Loucy (cell line): Measurements from ENCODE around the gene RHEB.

ENCODE experiments used
- EZH2phosphoT487 ChIP-seq: fragments of 200-600 bp; IDR thresholded peaks from 2 replicates; pipeline ENCODE4 v1.6.1; 2018; ENCODE audit warnings: antibody characterized with exemption, mild to moderate bottlenecking, moderate library complexity, borderline replicate concordance
- TF ChIP-seq, protein P1 (sequence below): fragments of 200-600 bp; sonication (generic); conservative IDR thresholded peaks from 2 replicates; pipeline ENCODE4 v1.5.1; 2014; ENCODE audit warnings: mild to moderate bottlenecking, antibody characterized with exemption, low read length

DNA sequence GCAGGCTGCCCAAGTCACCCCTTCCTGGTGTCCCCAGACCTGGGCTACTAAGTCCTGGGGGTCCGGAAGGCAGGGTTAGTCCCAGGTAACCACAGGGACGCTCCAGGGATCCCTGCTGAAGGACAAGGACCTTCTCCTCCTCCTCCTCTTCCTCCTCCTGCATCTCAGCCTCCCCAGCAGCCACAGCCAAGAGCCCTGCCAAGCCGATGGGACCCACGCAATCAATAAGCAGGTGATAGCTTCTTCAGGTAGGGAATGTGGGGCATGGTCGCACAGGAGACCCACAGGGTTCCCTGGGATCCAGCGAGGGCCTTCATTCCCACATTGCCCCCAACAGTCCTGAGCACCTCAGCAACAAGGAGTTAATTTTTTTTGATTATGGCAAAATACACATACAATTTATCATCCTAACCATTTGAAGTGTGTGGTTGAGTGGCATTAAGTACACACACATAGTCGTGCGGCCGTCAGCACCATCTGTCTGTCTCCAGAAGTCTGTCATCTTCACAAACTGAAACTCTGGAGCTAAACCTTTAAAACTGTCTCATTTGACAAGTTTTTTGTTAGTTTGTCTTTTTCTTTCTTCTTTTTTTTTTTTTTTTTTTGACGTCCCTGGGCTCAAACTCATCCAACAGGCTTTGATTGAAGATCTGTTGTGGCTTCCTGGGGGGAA is 91.9 kb downstream of the RHEB start:
- TF ChIP-seq, protein P1, sequence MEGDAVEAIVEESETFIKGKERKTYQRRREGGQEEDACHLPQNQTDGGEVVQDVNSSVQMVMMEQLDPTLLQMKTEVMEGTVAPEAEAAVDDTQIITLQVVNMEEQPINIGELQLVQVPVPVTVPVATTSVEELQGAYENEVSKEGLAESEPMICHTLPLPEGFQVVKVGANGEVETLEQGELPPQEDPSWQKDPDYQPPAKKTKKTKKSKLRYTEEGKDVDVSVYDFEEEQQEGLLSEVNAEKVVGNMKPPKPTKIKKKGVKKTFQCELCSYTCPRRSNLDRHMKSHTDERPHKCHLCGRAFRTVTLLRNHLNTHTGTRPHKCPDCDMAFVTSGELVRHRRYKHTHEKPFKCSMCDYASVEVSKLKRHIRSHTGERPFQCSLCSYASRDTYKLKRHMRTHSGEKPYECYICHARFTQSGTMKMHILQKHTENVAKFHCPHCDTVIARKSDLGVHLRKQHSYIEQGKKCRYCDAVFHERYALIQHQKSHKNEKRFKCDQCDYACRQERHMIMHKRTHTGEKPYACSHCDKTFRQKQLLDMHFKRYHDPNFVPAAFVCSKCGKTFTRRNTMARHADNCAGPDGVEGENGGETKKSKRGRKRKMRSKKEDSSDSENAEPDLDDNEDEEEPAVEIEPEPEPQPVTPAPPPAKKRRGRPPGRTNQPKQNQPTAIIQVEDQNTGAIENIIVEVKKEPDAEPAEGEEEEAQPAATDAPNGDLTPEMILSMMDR = no peak
- TF ChIP-seq EZH2phosphoT487 = no peak
